Measurements from ENCODE around the gene UQCRFS1. TPM values are rescaled to one million over a fixed set of nuclear protein-coding genes. Genes with fewer than 3 reads are reported as not detected.

UQCRFS1 gene
- total RNA-seq (15.2 and 15.6 TPM in 2 replicates), polyA plus RNA-seq (23.4 and 25.6 TPM in 2 replicates), polyA minus RNA-seq (19.1 and 22.2 TPM in 2 replicates)
- total RNA-seq (2013): 20.9 TPM

DNA sequence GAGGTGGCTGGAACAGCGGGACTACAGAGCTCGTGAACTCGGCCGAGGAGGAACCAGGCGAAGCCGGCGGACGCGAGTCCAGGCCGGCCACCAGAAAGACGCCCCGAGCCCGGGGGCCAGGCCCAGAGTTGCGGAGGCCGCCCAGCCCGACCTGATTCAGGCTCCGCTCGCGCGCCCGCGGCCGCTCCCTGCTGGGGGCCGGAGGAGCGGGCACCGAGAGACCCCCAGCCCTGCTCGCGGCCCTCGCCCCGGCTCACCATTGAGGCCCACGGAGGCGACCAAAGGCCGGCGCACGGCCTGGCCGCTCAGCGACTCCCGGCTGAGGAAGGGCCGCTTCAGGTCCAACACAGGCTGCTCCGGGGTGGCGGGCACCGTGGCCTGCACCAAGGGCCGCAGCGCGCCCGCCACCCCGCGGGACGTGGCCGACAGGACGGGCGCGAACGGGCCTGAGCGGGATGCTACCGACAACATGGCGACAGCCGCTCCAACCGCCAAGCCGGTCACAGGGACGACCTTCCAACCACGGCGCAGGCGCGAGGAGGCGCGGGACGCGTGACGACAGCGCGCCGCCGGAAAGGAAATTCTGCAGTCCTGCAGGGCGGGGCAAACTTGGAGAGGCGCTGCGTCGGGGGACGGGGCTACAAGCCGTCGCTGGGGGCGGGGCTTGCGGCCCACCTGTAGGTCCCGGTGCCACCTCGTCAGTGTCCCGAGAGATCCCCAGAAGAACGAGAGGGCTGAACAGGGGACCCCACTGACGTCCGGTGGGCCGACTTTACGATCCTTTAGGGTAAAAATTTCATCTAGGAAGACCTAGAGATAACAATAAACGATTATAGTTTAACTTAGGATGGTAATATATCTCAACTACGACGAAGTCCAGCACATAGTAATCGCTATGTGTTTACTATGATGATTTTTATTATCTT, at the start of gene UQCRFS1:
Gene UQCRFS1, minus strand, starts transcription at position 504 of the 926 bp plus-strand sequence. Its CDS starts 33 bp downstream, at position 471.
- Histone ChIP-seq H3K4me3 (ENCODE audit: control extremely low read depth in 1 of 5, extremely low read depth in 1 of 5, insufficient read depth in 1 of 5, low read depth in 2 of 5, low read length in 4 of 5) (peak within 1 kb of the TSS; percentile 68 to 98 (median 83)), H3K79me2 (ENCODE audit: control insufficient read depth, insufficient read depth, low read length) (peaks cover 35% of the 10 kb centered on the region), H3K27me3 (replicated peaks in 1 of 4; ENCODE audit: control extremely low read depth in 1 of 4, control insufficient read depth in 3 of 4, insufficient read depth in 4 of 4, low read length in 3 of 4) (peaks cover 0 to 10% (median 0%) of the 10 kb centered on the region in 4 experiments), H3K36me3 (replicated peaks in 1 of 2; ENCODE audit: control extremely low read depth in 1 of 2, control insufficient read depth in 1 of 2, extremely low read depth in 1 of 2, insufficient read depth in 2 of 2, low read length in 1 of 2) (peaks cover 0 to 9% of the 10 kb centered on the region in 2 experiments), H3K4me2 (replicated peaks; ENCODE audit: low read depth, low read length, poor library complexity, severe bottlenecking) (peak within 1 kb of the TSS; percentile 93), H2AFZ (ENCODE audit: insufficient read depth, low read depth, low read length, poor library complexity, severe bottlenecking) (peak within 1 kb of the TSS; percentile 79), H3K9ac (ENCODE audit: low read length) (peak within 1 kb of the TSS; percentile 98), H3K9me3 (ENCODE audit: control extremely low read depth in 1 of 3, control insufficient read depth in 2 of 3, insufficient read depth in 1 of 3, low read length in 2 of 3) (no peaks in the 10 kb centered on the region), H3K27ac (ENCODE audit: low read length in 2 of 2) (peak within 1 kb of the TSS; percentile 62 to 92), H3K4me1 (ENCODE audit: control insufficient read depth in 2 of 2, insufficient read depth in 2 of 2, low read length in 2 of 2) (peaks cover 15 to 17% of the 10 kb centered on the region in 2 donors), H4K20me1 (ENCODE audit: control insufficient read depth, insufficient read depth, low read length, poor library complexity, severe bottlenecking) (peaks cover 13% of the 10 kb centered on the region)
- ATAC-seq (ENCODE audit: low read depth) (peak; percentile 98), DNase-seq (peak; percentile 95)
- WGBS (ENCODE audit: insufficient coverage): under 1% methylated on average over 75 of the region's 95 CpGs
- peak within 1 kb of the TSS; percentile 96 for H3K4me3 Mint-ChIP-seq
- POLR2A ChIA-PET: no interaction called here
- peaks cover 15% of the 10 kb centered on the region for H3K27me3 Mint-ChIP-seq
- H3K9me3 Mint-ChIP-seq (ENCODE audit: insufficient read depth): no peaks in the 10 kb centered on the region
- intact Hi-C loops (cut with micrococcal nuclease): loop anchor here (2.0 to 5.0 kb wide), 2 partner anchors 394 to 632 kb away; partner anchors contain the start of gene POP4
- peak within 1 kb of the TSS; percentile 90 for H3K27ac Mint-ChIP-seq
- CTCF ChIA-PET: no interaction called here
- H3K4me1 Mint-ChIP-seq: peaks cover 36% of the 10 kb centered on the region
- TF ChIP-seq EZH2 (IDR thresholded peaks at IDR 0.05; ENCODE audit: borderline replicate concordance, insufficient read depth, low read depth, low read length, poor library complexity, severe bottlenecking): no peak
- TF ChIP-seq, protein P1, sequence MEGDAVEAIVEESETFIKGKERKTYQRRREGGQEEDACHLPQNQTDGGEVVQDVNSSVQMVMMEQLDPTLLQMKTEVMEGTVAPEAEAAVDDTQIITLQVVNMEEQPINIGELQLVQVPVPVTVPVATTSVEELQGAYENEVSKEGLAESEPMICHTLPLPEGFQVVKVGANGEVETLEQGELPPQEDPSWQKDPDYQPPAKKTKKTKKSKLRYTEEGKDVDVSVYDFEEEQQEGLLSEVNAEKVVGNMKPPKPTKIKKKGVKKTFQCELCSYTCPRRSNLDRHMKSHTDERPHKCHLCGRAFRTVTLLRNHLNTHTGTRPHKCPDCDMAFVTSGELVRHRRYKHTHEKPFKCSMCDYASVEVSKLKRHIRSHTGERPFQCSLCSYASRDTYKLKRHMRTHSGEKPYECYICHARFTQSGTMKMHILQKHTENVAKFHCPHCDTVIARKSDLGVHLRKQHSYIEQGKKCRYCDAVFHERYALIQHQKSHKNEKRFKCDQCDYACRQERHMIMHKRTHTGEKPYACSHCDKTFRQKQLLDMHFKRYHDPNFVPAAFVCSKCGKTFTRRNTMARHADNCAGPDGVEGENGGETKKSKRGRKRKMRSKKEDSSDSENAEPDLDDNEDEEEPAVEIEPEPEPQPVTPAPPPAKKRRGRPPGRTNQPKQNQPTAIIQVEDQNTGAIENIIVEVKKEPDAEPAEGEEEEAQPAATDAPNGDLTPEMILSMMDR (IDR thresholded peaks at IDR 0.05): no peak

Measured in B cell (primary cell).